ENCODE results near the gene ERC1.

DNA sequence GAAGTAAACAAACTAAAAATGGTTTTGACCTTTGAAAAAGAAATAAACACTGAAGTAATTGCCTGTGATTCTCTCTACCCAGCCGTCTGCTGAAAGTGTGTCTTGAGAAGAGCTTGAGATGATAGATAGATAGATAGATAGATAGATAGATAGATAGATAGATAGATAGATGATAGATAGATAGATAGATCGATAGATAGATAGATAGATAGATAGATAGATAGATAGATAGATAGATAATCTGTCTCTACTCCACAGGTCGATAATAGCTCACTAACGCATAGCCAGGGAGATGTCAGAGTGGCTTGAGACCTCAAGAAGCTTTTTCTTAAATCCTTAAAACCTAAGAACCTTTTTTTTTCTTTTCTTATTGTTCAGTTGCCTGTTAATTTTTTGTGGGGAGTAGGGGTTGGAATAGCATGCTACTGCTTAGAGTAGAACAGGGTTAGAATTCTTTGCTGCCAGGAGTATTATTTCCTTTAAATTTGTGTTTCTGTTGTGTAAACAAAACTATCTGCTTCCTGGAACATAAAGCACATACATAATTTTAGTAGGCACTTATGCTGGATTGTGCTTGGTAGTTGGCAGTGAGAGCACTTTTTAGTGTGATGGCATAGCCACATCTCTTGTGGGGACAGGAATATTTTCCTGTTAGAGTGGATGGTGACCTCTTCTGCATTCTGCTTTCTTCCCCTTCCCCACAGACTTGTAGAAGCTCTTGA is 433.8 kb downstream of the ERC1 start:
- TF ChIP-seq, protein P1, sequence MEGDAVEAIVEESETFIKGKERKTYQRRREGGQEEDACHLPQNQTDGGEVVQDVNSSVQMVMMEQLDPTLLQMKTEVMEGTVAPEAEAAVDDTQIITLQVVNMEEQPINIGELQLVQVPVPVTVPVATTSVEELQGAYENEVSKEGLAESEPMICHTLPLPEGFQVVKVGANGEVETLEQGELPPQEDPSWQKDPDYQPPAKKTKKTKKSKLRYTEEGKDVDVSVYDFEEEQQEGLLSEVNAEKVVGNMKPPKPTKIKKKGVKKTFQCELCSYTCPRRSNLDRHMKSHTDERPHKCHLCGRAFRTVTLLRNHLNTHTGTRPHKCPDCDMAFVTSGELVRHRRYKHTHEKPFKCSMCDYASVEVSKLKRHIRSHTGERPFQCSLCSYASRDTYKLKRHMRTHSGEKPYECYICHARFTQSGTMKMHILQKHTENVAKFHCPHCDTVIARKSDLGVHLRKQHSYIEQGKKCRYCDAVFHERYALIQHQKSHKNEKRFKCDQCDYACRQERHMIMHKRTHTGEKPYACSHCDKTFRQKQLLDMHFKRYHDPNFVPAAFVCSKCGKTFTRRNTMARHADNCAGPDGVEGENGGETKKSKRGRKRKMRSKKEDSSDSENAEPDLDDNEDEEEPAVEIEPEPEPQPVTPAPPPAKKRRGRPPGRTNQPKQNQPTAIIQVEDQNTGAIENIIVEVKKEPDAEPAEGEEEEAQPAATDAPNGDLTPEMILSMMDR (conservative IDR thresholded peaks at IDR 0.05 in 1 of 2, IDR thresholded peaks at IDR 0.05 in 1 of 2; ENCODE audit: low read depth in 1 of 2, low read length in 2 of 2) = no peak
- TF ChIP-seq EZH2 (IDR thresholded peaks at IDR 0.05; ENCODE audit: low read length, missing control alignments) = no peak
